ENCODE measurements around the gene RELB.
"Not testable (repeated sequence)": the region's sequence is repeated elsewhere in the genome, so short reads cannot be mapped to it uniquely, and the experiment has no call there.

RELB gene

GRCh38 chr19:45001087-45001739 lies at the start of gene RELB:
TSS of gene RELB (plus strand) at chr19:45001464. CDS start at chr19:45001580, 116 bp downstream.
- DNase-seq = no peak

- no peak for DNase-seq
Measured at GRCh38 chr19:44954278-44954648, 47.0 kb upstream of the RELB start.

- DNase-seq = peak; percentile 85
Measured at GRCh38 chr19:44954649-44955504, 46.4 kb upstream of the RELB start, which contains the start of gene CLPTM1. TSS of gene CLPTM1 (plus strand) at chr19:44955380. CDS start at chr19:44955396, 16 bp downstream.

GRCh38 chr19:44955505-44956439 lies 45.5 kb upstream of the RELB start:
- no peak for DNase-seq

GRCh38 chr19:44957526-44957925 lies 43.7 kb upstream of the RELB start:
- DNase-seq = no peak

GRCh38 chr19:44958090-44958489 lies 43.2 kb upstream of the RELB start:
- no peak for DNase-seq

GRCh38 chr19:44959691-44960090 lies 41.6 kb upstream of the RELB start:
- no peak for DNase-seq

- DNase-seq = no peak
Measured at GRCh38 chr19:44960906-44961728, 40.1 kb upstream of the RELB start.

GRCh38 chr19:44961821-44962220 lies 39.4 kb upstream of the RELB start:
- DNase-seq = no peak

- DNase-seq = no peak
Measured at GRCh38 chr19:44968118-44968517, 33.1 kb upstream of the RELB start.

GRCh38 chr19:44968670-44969069 lies 32.6 kb upstream of the RELB start:
- DNase-seq = no peak

GRCh38 chr19:44969437-44969836 lies 31.8 kb upstream of the RELB start:
- DNase-seq = no peak

- not testable (repeated sequence) for DNase-seq
Measured at GRCh38 chr19:44971451-44971850, 29.8 kb upstream of the RELB start.

GRCh38 chr19:44972802-44973201 lies 28.5 kb upstream of the RELB start:
- no peak for DNase-seq

- DNase-seq = no peak
Measured at GRCh38 chr19:44973982-44974735, 27.1 kb upstream of the RELB start.

GRCh38 chr19:44974857-44975256 lies 26.4 kb upstream of the RELB start:
- no peak for DNase-seq

GRCh38 chr19:44975444-44975843 lies 25.8 kb upstream of the RELB start:
- no peak for DNase-seq

GRCh38 chr19:44984005-44984404 lies 17.3 kb upstream of the RELB start:
- no peak for DNase-seq

- DNase-seq = no peak
Measured at GRCh38 chr19:44985445-44985844, 15.8 kb upstream of the RELB start.

GRCh38 chr19:44986389-44986788 lies 14.9 kb upstream of the RELB start:
- DNase-seq = no peak

GRCh38 chr19:44987148-44987675 lies 14.1 kb upstream of the RELB start:
- DNase-seq = no peak
